ENCODE results near the gene BTBD16. TPM values are rescaled to one million over a fixed set of nuclear protein-coding genes. Genes with fewer than 3 reads are reported as not detected.

The BTBD16 gene
- total RNA-seq, 1 donor from 2014 or later = not detected

GRCh38 chr10:122290334-122290733 is 19.2 kb downstream of the BTBD16 start:
- Histone ChIP-seq H3K36me3 (no peaks in the 10 kb centered on the region), H3K27ac (no peak overlapping the region), H3K27me3 (no peaks in the 10 kb centered on the region), H3K4me3 (no peak overlapping the region), H3K4me1 (peaks cover 7% of the 10 kb centered on the region), H3K9me3 (no peaks in the 10 kb centered on the region)
- TF ChIP-seq POLR2AphosphoS5 (IDR thresholded peaks at IDR 0.05; ENCODE audit: insufficient read depth in 1 of 2, low read depth in 1 of 2) (no peak), POLR2A (IDR thresholded peaks at IDR 0.05) (no peak)
- TF ChIP-seq, protein P1, sequence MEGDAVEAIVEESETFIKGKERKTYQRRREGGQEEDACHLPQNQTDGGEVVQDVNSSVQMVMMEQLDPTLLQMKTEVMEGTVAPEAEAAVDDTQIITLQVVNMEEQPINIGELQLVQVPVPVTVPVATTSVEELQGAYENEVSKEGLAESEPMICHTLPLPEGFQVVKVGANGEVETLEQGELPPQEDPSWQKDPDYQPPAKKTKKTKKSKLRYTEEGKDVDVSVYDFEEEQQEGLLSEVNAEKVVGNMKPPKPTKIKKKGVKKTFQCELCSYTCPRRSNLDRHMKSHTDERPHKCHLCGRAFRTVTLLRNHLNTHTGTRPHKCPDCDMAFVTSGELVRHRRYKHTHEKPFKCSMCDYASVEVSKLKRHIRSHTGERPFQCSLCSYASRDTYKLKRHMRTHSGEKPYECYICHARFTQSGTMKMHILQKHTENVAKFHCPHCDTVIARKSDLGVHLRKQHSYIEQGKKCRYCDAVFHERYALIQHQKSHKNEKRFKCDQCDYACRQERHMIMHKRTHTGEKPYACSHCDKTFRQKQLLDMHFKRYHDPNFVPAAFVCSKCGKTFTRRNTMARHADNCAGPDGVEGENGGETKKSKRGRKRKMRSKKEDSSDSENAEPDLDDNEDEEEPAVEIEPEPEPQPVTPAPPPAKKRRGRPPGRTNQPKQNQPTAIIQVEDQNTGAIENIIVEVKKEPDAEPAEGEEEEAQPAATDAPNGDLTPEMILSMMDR (IDR thresholded peaks at IDR 0.05) = no peak
- DNase-seq (ENCODE audit: extremely low spot score in 2 of 2) = no peak
- intact Hi-C loops (cut with DNase I) = loop anchor here (10.0 kb wide), 1 partner anchor 274 kb away; the partner anchor contains the start of gene DMBT1

GRCh38 chr10:122290833-122291532 is 19.9 kb downstream of the BTBD16 start:
- H3K4me1 ChIP-seq = peaks cover 7% of the 10 kb centered on the region
- H3K27ac ChIP-seq = no peak overlapping the region
- H3K9me3 ChIP-seq = no peaks in the 10 kb centered on the region
- H3K36me3 ChIP-seq = no peaks in the 10 kb centered on the region
- no peak for TF ChIP-seq POLR2AphosphoS5 (IDR thresholded peaks at IDR 0.05; ENCODE audit: insufficient read depth in 1 of 2, low read depth in 1 of 2)
- TF ChIP-seq, protein P1 (IDR thresholded peaks at IDR 0.05) = no peak
- TF ChIP-seq POLR2A (IDR thresholded peaks at IDR 0.05) = no peak
- peak in 1 of 2 donors; percentile 65 for DNase-seq (ENCODE audit: extremely low spot score in 2 of 2)
- intact Hi-C loops (cut with DNase I) = loop anchor here (10.0 kb wide), 1 partner anchor 274 kb away; the partner anchor contains the start of gene DMBT1
- no peak overlapping the region for H3K4me3 ChIP-seq
- H3K27me3 ChIP-seq = no peaks in the 10 kb centered on the region

- Histone ChIP-seq H3K9me3 (no peaks in the 10 kb centered on the region), H3K4me3 (no peak overlapping the region), H3K27me3 (no peaks in the 10 kb centered on the region), H3K36me3 (no peaks in the 10 kb centered on the region), H3K4me1 (peaks cover 6% of the 10 kb centered on the region), H3K27ac (no peak overlapping the region)
- DNase-seq (ENCODE audit: extremely low spot score in 2 of 2) = peak in 1 of 2 donors; percentile 34
- TF ChIP-seq, protein P1 (IDR thresholded peaks at IDR 0.05) = no peak
- TF ChIP-seq POLR2AphosphoS5 (IDR thresholded peaks at IDR 0.05; ENCODE audit: insufficient read depth in 1 of 2, low read depth in 1 of 2) = no peak
- no peak for TF ChIP-seq POLR2A (IDR thresholded peaks at IDR 0.05)
- intact Hi-C loops (cut with DNase I) = loop anchor here (10.0 kb wide), 1 partner anchor 273 kb away; the partner anchor contains the start of gene DMBT1
Observed at GRCh38 chr10:122291739-122292138, 20.6 kb downstream of the BTBD16 start.

DNA sequence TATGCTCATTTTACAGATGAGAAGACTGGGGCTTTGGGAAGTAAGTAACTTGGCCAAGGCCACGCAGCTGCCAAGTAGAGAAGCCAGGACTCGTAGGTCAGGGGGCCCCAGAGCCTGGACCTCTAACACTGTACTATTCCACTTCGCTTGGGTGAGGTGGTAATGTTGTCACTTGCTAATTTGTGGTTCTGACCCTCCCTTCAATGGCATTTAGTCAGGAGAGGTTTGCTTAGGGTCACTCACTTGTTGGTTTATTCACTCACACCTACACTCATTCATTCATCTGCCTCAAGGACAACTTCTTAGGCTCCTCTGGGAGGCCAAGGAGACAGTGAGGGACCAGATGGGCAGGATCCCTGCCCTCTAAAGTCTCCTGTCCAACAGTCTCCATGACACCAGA is 21.3 kb downstream of the BTBD16 start:
- no peak overlapping the region for H3K4me3 ChIP-seq
- intact Hi-C loops (cut with DNase I) = loop anchor here (10.0 kb wide), 1 partner anchor 272 kb away; the partner anchor contains the start of gene DMBT1
- no peak for DNase-seq (ENCODE audit: extremely low spot score in 2 of 2)
- H3K27me3 ChIP-seq = no peaks in the 10 kb centered on the region
- H3K9me3 ChIP-seq = no peaks in the 10 kb centered on the region
- H3K27ac ChIP-seq = no peak overlapping the region
- no peak for TF ChIP-seq POLR2AphosphoS5 (IDR thresholded peaks at IDR 0.05; ENCODE audit: insufficient read depth in 1 of 2, low read depth in 1 of 2)
- no peak for TF ChIP-seq POLR2A (IDR thresholded peaks at IDR 0.05)
- TF ChIP-seq, protein P1 (IDR thresholded peaks at IDR 0.05) = no peak
- no peaks in the 10 kb centered on the region for H3K4me1 ChIP-seq
- H3K36me3 ChIP-seq = no peaks in the 10 kb centered on the region
